ENCODE results near the gene CFAP74. TPM values are rescaled to one million over a fixed set of nuclear protein-coding genes. Genes with fewer than 3 reads are reported as not detected.

CFAP74 gene
- total RNA-seq, 1 donor from 2014 or later = not detected

DNA sequence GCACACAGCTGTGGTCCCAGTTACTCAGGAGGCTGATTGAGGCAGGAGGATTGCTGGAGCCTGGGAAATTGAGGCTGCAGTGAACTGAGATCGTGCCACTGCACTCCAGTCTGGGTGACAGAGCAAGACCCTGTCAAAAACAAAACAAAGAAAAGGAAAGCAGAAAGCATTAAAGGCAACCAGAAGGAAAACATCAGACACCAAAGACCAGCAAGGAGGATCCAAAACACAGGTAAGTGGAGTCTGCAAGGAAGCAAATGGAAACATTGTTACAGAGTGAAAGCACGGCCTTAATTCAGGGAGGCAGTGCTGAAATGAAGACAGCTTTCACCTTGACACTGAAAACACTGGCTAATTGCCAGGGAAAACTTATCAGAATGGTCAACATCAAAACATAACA, 40.8 kb downstream of the CFAP74 start:
- Mint-ChIP-seq H3K27ac (ENCODE audit: unreplicated experiment) (no peak overlapping the region), H3K4me1 (ENCODE audit: unreplicated experiment) (no peaks in the 10 kb centered on the region), H3K27me3 (ENCODE audit: unreplicated experiment) (peaks cover 35% of the 10 kb centered on the region), H3K4me3 (ENCODE audit: unreplicated experiment) (no peak overlapping the region), H3K9me3 (ENCODE audit: unreplicated experiment) (no peaks in the 10 kb centered on the region), H3K36me3 (ENCODE audit: unreplicated experiment) (no peaks in the 10 kb centered on the region)
- DNase-seq (ENCODE audit: extremely low spot score, unreplicated experiment) = no peak
- TF ChIP-seq, protein P1, sequence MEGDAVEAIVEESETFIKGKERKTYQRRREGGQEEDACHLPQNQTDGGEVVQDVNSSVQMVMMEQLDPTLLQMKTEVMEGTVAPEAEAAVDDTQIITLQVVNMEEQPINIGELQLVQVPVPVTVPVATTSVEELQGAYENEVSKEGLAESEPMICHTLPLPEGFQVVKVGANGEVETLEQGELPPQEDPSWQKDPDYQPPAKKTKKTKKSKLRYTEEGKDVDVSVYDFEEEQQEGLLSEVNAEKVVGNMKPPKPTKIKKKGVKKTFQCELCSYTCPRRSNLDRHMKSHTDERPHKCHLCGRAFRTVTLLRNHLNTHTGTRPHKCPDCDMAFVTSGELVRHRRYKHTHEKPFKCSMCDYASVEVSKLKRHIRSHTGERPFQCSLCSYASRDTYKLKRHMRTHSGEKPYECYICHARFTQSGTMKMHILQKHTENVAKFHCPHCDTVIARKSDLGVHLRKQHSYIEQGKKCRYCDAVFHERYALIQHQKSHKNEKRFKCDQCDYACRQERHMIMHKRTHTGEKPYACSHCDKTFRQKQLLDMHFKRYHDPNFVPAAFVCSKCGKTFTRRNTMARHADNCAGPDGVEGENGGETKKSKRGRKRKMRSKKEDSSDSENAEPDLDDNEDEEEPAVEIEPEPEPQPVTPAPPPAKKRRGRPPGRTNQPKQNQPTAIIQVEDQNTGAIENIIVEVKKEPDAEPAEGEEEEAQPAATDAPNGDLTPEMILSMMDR (IDR thresholded peaks at IDR 0.05) = no peak

DNA sequence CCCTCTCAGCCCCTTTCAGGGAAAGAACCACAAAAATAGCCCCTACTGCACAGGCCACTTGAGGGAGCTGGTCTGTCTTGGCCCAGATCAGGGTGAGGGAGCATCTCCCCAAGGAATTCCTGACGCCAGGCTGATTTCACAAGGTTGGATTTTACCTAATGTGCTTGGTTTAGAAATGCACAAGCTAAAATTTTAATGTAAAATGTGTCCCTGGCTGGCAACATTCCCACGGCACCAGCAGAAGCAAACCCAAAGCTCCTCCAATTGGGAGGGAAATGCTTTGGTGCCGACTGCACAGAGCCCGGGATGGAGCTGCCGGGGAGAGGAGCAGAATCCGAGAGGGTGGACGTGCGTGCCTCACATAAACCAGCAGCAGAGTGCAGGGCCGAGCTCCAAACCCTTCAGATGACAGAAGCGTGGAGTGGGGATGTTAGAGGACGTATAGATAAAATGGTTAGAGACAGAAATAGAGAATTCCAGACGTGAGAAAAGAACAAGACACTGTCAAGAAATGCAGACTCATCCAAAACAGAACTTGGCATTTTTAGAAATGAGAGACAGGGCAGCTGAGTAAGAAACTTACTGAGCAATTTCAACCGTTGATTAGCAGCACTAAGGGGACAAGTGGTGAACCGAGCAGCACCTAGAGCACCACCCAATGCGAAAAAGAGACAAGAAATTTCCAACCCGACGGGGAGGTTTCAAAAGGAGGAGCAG, 42.9 kb downstream of the CFAP74 start:
- H3K27me3 Mint-ChIP-seq (ENCODE audit: unreplicated experiment) = peaks cover 35% of the 10 kb centered on the region
- DNase-seq (ENCODE audit: extremely low spot score, unreplicated experiment) = no peak

DNA sequence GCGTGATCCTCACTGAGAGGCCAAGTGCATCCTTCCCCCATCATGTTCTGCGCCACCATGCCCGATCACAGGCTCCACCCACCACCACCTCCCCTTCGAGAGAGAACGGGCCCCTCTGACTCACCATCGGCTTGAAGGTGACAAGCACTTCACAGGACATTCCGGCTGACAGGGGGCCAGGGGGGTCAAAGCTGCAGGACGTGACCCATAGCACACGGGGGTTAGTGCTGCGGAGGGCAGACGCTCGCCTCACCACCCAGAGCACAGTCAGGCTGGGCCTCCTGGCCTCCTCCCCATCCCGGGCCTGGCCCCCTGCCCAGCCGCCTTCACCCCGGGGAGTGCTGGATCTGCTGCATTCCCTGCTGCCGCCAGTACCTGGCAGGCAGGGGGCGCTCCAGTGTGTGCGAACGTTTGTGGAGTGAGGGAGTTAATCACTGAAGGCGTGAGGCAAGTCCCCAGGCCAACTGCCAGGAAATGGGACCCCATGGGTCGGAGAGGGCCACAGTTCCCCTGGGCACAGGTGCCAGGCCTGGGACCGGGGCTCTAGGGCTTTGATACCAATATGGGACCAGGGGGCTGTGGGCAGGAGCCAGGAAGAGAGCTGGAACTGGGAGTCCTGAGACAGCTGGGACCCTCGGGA, 43.6 kb downstream of the CFAP74 start:
- Mint-ChIP-seq H3K27me3 (ENCODE audit: unreplicated experiment) (peaks cover 35% of the 10 kb centered on the region), H3K9me3 (ENCODE audit: unreplicated experiment) (no peaks in the 10 kb centered on the region), H3K4me3 (ENCODE audit: unreplicated experiment) (no peak overlapping the region), H3K4me1 (ENCODE audit: unreplicated experiment) (no peaks in the 10 kb centered on the region), H3K36me3 (ENCODE audit: unreplicated experiment) (no peaks in the 10 kb centered on the region), H3K27ac (ENCODE audit: unreplicated experiment) (no peak overlapping the region)
- DNase-seq (ENCODE audit: extremely low spot score, unreplicated experiment) = no peak
- TF ChIP-seq, protein P1 (IDR thresholded peaks at IDR 0.05) = peak; percentile 70

More for the DNA sequence above, 42.9 kb downstream of the CFAP74 start:
- TF ChIP-seq, protein P1 (IDR thresholded peaks at IDR 0.05) = no peak
- Mint-ChIP-seq H3K36me3 (ENCODE audit: unreplicated experiment) (no peaks in the 10 kb centered on the region), H3K27ac (ENCODE audit: unreplicated experiment) (no peak overlapping the region), H3K4me3 (ENCODE audit: unreplicated experiment) (no peak overlapping the region), H3K4me1 (ENCODE audit: unreplicated experiment) (no peaks in the 10 kb centered on the region), H3K9me3 (ENCODE audit: unreplicated experiment) (no peaks in the 10 kb centered on the region)

DNA sequence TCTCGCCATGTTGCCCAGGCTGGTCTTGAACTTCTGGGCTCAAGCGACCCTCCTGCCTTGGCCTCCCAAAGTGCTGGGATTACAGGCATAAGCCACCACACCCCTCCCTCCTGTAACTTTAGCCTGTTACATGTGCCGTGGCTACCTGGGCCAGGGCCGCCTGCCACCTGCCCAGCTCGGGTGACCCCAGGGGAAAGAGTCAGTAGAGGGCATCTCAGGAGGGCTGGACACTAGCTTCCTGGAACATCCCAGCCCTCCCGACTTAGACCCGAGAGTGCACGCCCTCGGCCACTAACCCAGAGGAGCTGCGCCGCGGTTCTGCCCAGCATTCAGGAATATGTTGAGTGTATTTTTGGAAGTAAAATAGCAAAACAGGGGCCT, 44.1 kb downstream of the CFAP74 start:
- H3K4me1 Mint-ChIP-seq (ENCODE audit: unreplicated experiment) = no peaks in the 10 kb centered on the region
- TF ChIP-seq, protein P1 (IDR thresholded peaks at IDR 0.05) = no peak
- no peak overlapping the region for H3K4me3 Mint-ChIP-seq (ENCODE audit: unreplicated experiment)
- H3K9me3 Mint-ChIP-seq (ENCODE audit: unreplicated experiment) = no peaks in the 10 kb centered on the region
- peaks cover 35% of the 10 kb centered on the region for H3K27me3 Mint-ChIP-seq (ENCODE audit: unreplicated experiment)
- no peaks in the 10 kb centered on the region for H3K36me3 Mint-ChIP-seq (ENCODE audit: unreplicated experiment)
- DNase-seq (ENCODE audit: extremely low spot score, unreplicated experiment) = no peak
- no peak overlapping the region for H3K27ac Mint-ChIP-seq (ENCODE audit: unreplicated experiment)

DNA sequence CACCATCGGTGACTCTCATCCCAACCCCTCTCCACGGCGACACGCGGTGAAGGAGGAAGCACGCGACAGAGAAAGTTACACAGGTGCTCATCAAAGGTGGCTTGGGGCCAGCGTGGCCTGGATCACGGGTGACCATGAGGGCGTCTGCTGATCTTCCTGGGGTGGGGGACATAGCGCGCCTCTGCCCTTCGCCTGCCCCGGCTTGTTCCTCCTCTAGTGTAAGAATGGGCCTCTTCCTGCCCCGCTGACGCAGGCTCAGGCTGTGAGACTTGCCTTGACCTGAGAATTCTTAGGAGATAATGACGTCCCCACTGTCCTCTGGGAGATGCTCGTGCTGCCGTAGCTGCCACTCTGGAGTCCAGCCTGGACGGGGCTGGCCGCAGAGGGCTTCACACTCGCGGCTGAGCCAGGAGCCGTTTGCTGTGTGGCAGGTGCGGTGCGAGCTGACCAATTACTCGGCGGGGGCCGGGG, 45.5 kb downstream of the CFAP74 start:
- DNase-seq (ENCODE audit: extremely low spot score, unreplicated experiment) = no peak

More for the DNA sequence above, 45.5 kb downstream of the CFAP74 start:
- H3K27ac Mint-ChIP-seq (ENCODE audit: unreplicated experiment) = no peak overlapping the region
- H3K27me3 Mint-ChIP-seq (ENCODE audit: unreplicated experiment) = peaks cover 38% of the 10 kb centered on the region
- H3K36me3 Mint-ChIP-seq (ENCODE audit: unreplicated experiment) = no peaks in the 10 kb centered on the region
- H3K4me3 Mint-ChIP-seq (ENCODE audit: unreplicated experiment) = no peak overlapping the region
- H3K9me3 Mint-ChIP-seq (ENCODE audit: unreplicated experiment) = no peaks in the 10 kb centered on the region
- TF ChIP-seq, protein P1 (IDR thresholded peaks at IDR 0.05) = no peak
- H3K4me1 Mint-ChIP-seq (ENCODE audit: unreplicated experiment) = no peaks in the 10 kb centered on the region
